Frontal cortex (tissue), 4 donors: ENCODE measurements around the gene CNNM3. TPM values are rescaled to one million over a fixed set of nuclear protein-coding genes. Genes with fewer than 3 reads are reported as not detected.
A peak's percentile ranks its signal among the peaks of the same experiment; 100 is the strongest.
"Not testable (repeated sequence)": the region's sequence is repeated elsewhere in the genome, so short reads cannot be mapped to it uniquely, and the experiment has no call there.

Experiments used
- DNase-seq, 2 donors: peaks; one replicate each; pipeline ENCODE4 v3.0.0; 2012; ENCODE audit warnings: low spot score in 2 of 2
- FAIRE-seq: peaks from 2 replicates; lab custom pipeline; 2012; peaks lifted over from hg19 to GRCh38; lab: Jason Lieb, UNC
- total RNA-seq: library from RNA; depleted of rRNA; stranded (reverse); fragments of >200 nt; gene quantifications from one replicate; pipeline ENCODE4 v1.2.3, GENCODE V29; 2014
- donor health status: control.
- donor health status: control.
- donor health status: control.

The CNNM3 gene
- total RNA-seq, 1 donor from 2014 or later: 11.8 TPM

GRCh38 chr2:96798733-96799622, 17.1 kb upstream of the CNNM3 start:
- no peak for FAIRE-seq
- no peak for DNase-seq

- FAIRE-seq: no peak
- DNase-seq: no peak
Observed at GRCh38 chr2:96799623-96799935, 16.5 kb upstream of the CNNM3 start.

GRCh38 chr2:96800061-96801004, 15.7 kb upstream of the CNNM3 start:
- no peak for FAIRE-seq

DNA sequence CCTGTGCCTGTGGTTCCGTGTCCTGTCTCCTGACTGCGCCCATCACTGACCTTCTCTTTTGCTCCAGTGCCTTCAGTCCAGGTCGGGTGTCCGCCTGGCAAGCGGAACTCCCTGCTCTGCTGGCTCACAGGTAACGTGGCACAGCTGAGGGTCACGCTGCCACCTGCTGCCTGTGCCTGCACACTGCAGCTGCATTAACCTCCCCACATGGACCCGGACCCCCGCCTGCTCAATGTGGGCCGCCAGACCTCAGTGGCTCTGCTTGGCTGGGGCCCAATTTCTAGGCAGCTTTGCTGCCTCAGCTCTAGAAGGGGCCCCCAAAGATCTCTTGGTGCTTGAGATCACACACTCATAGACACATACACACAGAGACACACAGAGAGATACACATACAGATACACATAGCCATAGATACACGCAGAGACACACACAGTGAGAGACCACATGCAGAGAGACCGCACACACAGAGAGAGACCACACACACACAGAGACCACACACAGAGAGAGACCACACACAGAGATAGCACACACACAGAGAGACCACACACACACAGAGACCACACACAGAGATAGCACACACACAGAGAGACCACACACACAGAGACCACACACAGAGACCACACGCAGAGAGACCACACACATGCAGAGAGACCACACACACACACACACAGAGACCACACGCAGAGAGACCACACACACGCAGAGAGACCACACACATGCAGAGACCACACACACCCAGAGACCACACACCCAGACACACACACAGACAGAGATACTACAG, 14.9 kb upstream of the CNNM3 start:
- FAIRE-seq (no peak), DNase-seq (peak; percentile 73 to 82)

More at GRCh38 chr2:96800061-96801004, 15.7 kb upstream of the CNNM3 start:
- DNase-seq: no peak

GRCh38 chr2:96801786-96802595, 14.1 kb upstream of the CNNM3 start:
- FAIRE-seq: no peak
- no peak for DNase-seq

- no peak for DNase-seq
- no peak for FAIRE-seq
Observed at GRCh38 chr2:96802721-96803120, 13.3 kb upstream of the CNNM3 start.

- DNase-seq: no peak
- no peak for FAIRE-seq
Observed at GRCh38 chr2:96804986-96805385, 11.1 kb upstream of the CNNM3 start.

DNA sequence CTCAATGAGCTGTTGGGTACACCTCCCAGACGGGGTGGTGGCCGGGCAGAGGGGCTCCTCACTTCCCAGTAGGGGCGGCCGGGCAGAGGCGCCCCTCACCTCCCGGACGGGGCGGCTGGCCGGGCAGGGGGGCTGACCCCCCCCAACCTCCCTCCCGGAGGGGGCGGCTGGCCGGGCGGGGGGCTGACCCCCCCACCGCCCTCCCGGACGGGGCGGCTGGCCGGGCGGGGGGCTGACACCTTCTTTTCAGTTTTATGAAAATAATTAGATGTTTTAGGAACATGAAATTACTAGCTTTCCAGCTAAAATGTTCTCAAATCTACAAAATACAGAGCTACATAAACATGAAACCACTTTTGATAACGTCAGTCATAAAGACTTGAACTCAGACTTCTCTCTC, 10.1 kb upstream of the CNNM3 start:
- FAIRE-seq, DNase-seq: not testable (repeated sequence)

- no peak for FAIRE-seq
- DNase-seq: no peak
Observed at GRCh38 chr2:96806468-96807126, 9.5 kb upstream of the CNNM3 start.

DNA sequence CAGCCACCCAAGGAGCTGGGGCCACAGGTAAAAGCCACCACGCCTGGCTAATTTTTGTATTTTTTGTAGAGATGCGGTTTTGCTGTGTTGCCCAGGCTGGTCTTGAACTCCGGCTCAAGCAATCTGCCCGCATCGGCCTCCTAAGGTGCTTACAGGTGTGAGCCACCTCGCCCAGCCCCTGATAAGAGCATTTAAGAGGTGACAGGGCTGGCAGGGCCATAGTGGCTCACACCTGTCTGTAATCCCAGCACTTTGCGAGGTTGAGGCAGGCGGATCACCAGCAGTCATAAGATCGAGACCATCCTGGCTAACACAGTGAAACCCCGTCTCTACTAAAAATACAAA, 9.0 kb upstream of the CNNM3 start:
- no peak for FAIRE-seq

GRCh38 chr2:96808176-96808837, 7.8 kb upstream of the CNNM3 start:
- FAIRE-seq (no peak), DNase-seq (no peak)

More for the DNA sequence above, 9.0 kb upstream of the CNNM3 start:
- no peak for DNase-seq

- FAIRE-seq (no peak), DNase-seq (no peak)
Observed at GRCh38 chr2:96809216-96809882, 6.7 kb upstream of the CNNM3 start.

DNA sequence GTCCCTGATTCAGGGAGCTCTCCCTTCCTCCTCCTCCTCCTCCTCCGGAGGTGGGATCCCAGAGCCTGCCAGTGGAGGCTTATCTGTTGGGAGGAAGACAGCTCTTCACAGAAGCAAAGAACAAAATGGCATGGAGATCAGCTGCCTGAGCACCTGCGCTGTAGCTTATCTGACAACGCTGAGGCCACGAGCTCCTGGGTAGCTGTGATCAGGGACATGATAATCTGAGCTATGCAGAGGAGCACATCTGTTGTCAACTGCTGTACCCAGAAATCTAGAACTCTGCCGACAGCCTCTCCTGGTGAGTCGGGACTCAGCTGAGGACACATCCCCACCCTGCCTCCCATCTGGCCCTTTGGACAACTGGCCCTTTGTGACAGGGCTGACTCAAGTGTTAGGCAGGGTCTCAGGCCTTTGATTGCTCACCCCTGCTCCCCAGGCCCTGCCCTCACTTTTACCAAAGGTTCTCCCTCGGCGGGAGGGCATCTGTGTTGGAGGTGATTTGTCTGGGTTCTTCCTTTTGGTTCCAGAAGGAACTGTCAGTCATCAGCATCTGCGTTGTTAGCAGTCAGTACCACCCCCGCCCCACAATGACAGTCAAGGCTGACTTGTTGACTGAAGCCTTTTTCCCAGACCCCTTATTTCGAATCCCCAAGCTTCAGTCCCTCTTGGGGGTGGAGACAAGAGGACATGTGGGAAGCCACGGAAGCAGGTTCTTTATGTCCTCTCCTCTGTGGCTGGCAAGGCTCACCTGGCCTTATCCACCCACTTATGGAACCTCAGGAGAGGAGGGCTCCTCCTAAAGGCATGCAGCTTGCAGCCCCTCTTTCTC, 5.9 kb upstream of the CNNM3 start:
- DNase-seq (no peak), FAIRE-seq (no peak)

DNA sequence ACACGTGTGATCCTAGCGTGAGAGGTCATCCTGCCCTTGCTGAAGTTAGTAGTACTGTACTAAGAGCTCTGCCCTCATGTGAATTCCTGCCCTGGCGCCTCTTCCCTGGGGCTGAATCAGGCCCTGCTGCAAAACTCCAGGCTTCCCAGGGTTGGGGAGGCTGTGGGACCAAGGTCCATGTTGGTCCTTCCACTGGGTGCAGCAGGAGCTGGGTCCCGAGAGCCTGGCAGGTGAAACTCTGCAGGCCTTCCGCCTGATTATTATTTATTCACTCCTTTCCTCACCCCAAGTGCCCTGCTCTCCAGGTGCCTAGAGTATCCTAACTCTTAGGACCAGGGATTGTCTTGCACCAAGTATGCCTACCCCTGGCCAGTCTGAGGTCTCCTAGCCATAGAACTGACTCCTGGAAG, 5.3 kb upstream of the CNNM3 start:
- no peak for FAIRE-seq

GRCh38 chr2:96811917-96812316, 4.2 kb upstream of the CNNM3 start:
- peak in 1 of 2 donors; percentile 44 for DNase-seq
- no peak for FAIRE-seq

More for the DNA sequence above, 5.3 kb upstream of the CNNM3 start:
- no peak for DNase-seq

DNA sequence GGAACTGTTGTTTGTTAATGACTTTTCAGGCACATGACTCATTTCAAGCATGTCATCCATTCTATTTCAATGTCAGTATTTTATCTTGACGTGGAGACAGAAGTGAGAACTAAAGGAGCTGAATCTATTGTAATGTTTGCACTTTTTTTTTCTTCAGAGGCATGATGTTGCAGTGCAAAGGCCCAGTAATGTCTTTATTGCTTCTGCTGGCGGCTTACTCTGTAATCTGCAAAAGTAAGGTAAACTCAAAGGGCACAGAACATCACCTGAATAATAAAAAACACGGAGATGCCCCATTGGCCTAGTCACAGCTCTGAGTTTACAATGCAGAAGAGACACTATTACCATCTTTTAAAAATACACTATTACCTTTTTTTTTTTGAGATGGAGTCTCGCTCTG, 2.4 kb upstream of the CNNM3 start:
- no peak for FAIRE-seq
- no peak for DNase-seq
